Pancreas (tissue), 10 donors: ENCODE data around the gene VCAM1. TPM values are rescaled to one million over a fixed set of nuclear protein-coding genes. Genes with fewer than 3 reads are reported as not detected.

ENCODE experiments used
- ATAC-seq, 4 donors: fragments of 200-7000 bp; cut with Tn5 transposase; one replicate each; pipeline versions ENCODE4 v1.8.0 to v1.9.1; 2020; ENCODE audit warnings: mild to moderate bottlenecking in 4 of 4, moderate library complexity in 4 of 4
- DNase-seq, 6 donors: peaks; one replicate each; pipeline ENCODE4 v3.0.0-alpha.2; 2020
- FAIRE-seq: peaks from 2 replicates; lab custom pipeline; 2012; peaks lifted over from hg19 to GRCh38; lab: Jason Lieb, UNC
- H3K27ac ChIP-seq, 4 donors: fragments of 200-600 bp; sonication (generic); 1 replicate in 3 of 4; 2 replicates in 1 of 4; pipeline versions ENCODE4 v1.5.0 to v1.8.0; 2020
- H3K27me3 ChIP-seq, 4 donors: fragments of 200-600 bp; one replicate each; pipeline ENCODE4 v1.8.0; 2021
- H3K36me3 ChIP-seq, 3 donors: fragments of 200-600 bp; sonication (generic) in 1 of 3; one replicate each; pipeline versions ENCODE4 v1.5.0 to v1.8.0; 2020 to 2021
- H3K4me1 ChIP-seq, 3 donors: fragments of 200-600 bp; one replicate each; pipeline ENCODE4 v1.8.0; 2021
- H3K4me3 ChIP-seq, 4 donors: fragments of 200-600 bp; sonication (generic) in 2 of 4; one replicate each; pipeline versions ENCODE4 v1.5.0 to v1.8.0; 2020 to 2021
- H3K9me3 ChIP-seq, 4 donors: fragments of 200-600 bp; one replicate each; pipeline ENCODE4 v1.8.0; 2021
- CTCF ChIP-seq, 4 donors: fragments of 200-600 bp; sonication (generic) in 3 of 4; IDR thresholded peaks; one replicate each; pipeline versions ENCODE4 v1.5.0 to v1.8.0; 2021; ENCODE audit warnings: antibody characterized with exemption in 4 of 4
- WGBS, 2 donors: extraction: QIAGEN DNeasy Blood & Tissue Kit; methylation state at CpG; one replicate each; pipeline ENCODE4 v1.1.7; 2013; 5-methylcytosine and 5-hydroxymethylcytosine counted together
- intact Hi-C, 3 donors: fragments of 100-400 bp; cut with DNase I; formaldehyde crosslinking; loops; one replicate each; pipeline versions ENCODE4 v1.11.1 to v1.14.2; 2022
- polyA plus RNA-seq, 2 donors: library from polyadenylated mRNA; stranded (reverse); fragments of 200-250 nt; gene quantifications; one replicate each; pipeline ENCODE4 v1.2.3, GENCODE V29; 2013
- total RNA-seq, 6 donors: library from RNA; stranded (reverse); fragmentation: NEBNext Ultra II Directional in 4 of 6; extraction: Animal tissue kit (Norgen Biotek cat#: 25700) in 4 of 6; gene quantifications; one replicate each; pipeline versions ENCODE4 v1.2.1 to v1.2.4, GENCODE V29; 2021 to 2023
- donor health status: healthy with polysubstance abuse.
- donor health status: DM: no; HTN: no; CAD: no; lungs with moderate emphysema.
- donor health status: DM: no; HTN: no; CAD: no.
- donor health status: control.
- donor health status: control.
- donor health status: Bipolar disorder and iron deficiency.
- donor health status: DM: yes; HTN: yes; CAD: no.
- donor health status: DM: no; HTN: no; CAD: no.
- donor health status: DM: no; HTN: no; CAD: no.
- donor health status: DM: yes; HTN: yes; CAD: no.

Gene VCAM1
- total and polyA plus RNA-seq, 8 donors: 4.3 to 98.5 (median 11.4) TPM

- Histone ChIP-seq H3K36me3 (no peaks in the 10 kb centered on the region), H3K4me3 (no peak overlapping the region), H3K27ac (peak overlapping the region in 2 of 4 donors; percentile 64 to 72), H3K4me1 (no peaks in the 10 kb centered on the region), H3K9me3 (no peaks in the 10 kb centered on the region), H3K27me3 (no peaks in the 10 kb centered on the region)
- ATAC-seq (peak in 3 of 4 donors; percentile 67 to 74 (median 74)), FAIRE-seq (no peak), DNase-seq (no peak)
- whole genome bisulfite sequencing, 2 donors: 7 to 8% methylated on average over 1 of the region's 1 CpG
- no peak for TF ChIP-seq CTCF (IDR thresholded peaks at IDR 0.05)
- intact Hi-C loops: no loop called here
Observed at GRCh38 chr1:100714599-100714998, 4.9 kb upstream of the VCAM1 start.

DNA sequence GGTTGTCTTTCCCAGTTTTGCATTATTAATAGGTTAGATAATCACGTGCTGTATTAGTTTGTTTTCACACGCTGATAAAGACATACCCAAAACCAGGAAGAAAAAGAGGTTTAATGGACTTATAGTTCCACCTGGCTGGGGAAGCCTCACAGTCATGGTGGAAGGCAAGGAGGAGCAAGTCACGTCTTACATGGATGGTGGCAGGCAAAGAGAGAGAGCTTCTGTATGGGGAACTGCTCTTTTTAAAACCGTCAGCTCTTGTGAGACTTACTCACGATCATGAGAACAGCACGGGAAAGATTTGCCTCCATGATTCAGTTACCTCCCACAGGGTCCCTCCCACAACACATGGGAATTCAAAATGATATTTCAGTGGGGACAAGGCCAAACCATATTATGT lies 2.3 kb upstream of the VCAM1 start:
- H3K27me3 ChIP-seq: no peaks in the 10 kb centered on the region
- intact Hi-C loops: no loop called here
- 55 to 64% methylated on average over 6 of the region's 6 CpGs for WGBS, 2 donors
- no peak overlapping the region for H3K27ac ChIP-seq
- ATAC-seq (no peak), DNase-seq (no peak), FAIRE-seq (no peak)
- no peak overlapping the region for H3K4me3 ChIP-seq
- no peaks in the 10 kb centered on the region for H3K9me3 ChIP-seq
- no peak for TF ChIP-seq CTCF (IDR thresholded peaks at IDR 0.05)
- H3K4me1 ChIP-seq: no peaks in the 10 kb centered on the region
- H3K36me3 ChIP-seq: no peaks in the 10 kb centered on the region

DNA sequence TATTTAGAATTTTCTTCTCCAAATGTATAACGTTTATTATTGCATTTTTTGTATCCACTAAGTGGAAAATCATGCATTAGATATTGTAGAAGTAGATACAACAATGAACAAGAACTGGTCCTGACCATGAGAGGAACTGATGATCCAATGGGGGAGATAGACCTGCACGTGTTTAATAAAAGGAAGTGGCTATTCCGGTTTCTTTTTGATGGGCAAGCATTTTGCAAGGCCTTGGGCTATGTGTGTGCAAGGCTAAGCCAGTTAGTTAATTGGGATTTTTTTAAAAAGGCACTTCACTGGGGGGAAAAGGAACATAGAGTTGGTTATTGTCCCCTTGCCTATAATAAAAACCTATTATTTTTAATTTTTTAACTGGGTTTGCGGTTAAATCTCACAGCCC lies 961 bp upstream of the VCAM1 start:
- Histone ChIP-seq H3K36me3 (no peaks in the 10 kb centered on the region), H3K27me3 (no peaks in the 10 kb centered on the region), H3K27ac (peak overlapping the region in 1 of 4 donors; percentile 62), H3K9me3 (no peaks in the 10 kb centered on the region), H3K4me3 (no peak overlapping the region), H3K4me1 (no peaks in the 10 kb centered on the region)
- FAIRE-seq: no peak
- 38 to 45% methylated on average over 4 of the region's 4 CpGs for WGBS, 2 donors
- ATAC-seq: peak in 2 of 4 donors; percentile 28 to 42
- intact Hi-C loops: no loop called here
- no peak for DNase-seq
- TF ChIP-seq CTCF (IDR thresholded peaks at IDR 0.05): no peak

DNA sequence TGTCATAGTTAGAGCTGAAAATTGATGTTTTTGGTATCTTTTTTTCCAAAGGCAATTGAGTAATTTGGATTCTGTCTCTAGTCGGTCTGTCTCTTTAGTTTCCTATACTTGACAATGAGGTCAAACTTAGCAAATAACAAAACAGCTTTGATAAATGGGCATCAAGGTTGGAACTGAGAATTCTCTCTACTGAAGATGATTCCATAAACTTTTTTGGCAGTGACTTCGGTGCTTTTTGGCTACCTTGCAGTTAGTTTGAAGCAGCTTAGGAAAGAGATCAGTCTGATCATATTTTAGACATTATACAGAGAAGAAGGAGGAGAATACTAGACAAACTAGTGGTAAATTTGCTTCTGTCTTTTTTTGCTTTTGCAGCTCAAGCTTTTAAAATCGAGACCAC lies 559 bp downstream of the VCAM1 start:
- H3K4me3 ChIP-seq: peak overlapping the region in 2 of 4 donors; percentile 22 to 40
- H3K27ac ChIP-seq: peak overlapping the region in 2 of 4 donors; percentile 57 to 62
- H3K27me3 ChIP-seq: no peaks in the 10 kb centered on the region
- no peak for FAIRE-seq
- no peaks in the 10 kb centered on the region for H3K36me3 ChIP-seq
- intact Hi-C loops: no loop called here
- no peaks in the 10 kb centered on the region for H3K9me3 ChIP-seq
- no peaks in the 10 kb centered on the region for H3K4me1 ChIP-seq
- no peak for TF ChIP-seq CTCF (IDR thresholded peaks at IDR 0.05)
- no peak for DNase-seq
- WGBS, 2 donors: 34 to 38% methylated on average over 3 of the region's 3 CpGs
- ATAC-seq: no peak

- intact Hi-C loops: no loop called here
- DNase-seq (no peak), FAIRE-seq (peak; percentile 32), ATAC-seq (peak in 1 of 4 donors; percentile 40)
- Histone ChIP-seq H3K4me3 (peak overlapping the region in 2 of 4 donors; percentile 22 to 40), H3K9me3 (no peaks in the 10 kb centered on the region), H3K27ac (peak overlapping the region in 2 of 4 donors; percentile 57 to 62), H3K4me1 (no peaks in the 10 kb centered on the region), H3K27me3 (no peaks in the 10 kb centered on the region), H3K36me3 (no peaks in the 10 kb centered on the region)
- TF ChIP-seq CTCF (IDR thresholded peaks at IDR 0.05): no peak
Observed at GRCh38 chr1:100720751-100721150, 1.2 kb downstream of the VCAM1 start.
